Left lung (tissue), 10 donors: ENCODE data around the gene GSTM1. TPM values are rescaled to one million over a fixed set of nuclear protein-coding genes. Genes with fewer than 3 reads are reported as not detected.
"Not testable (repeated sequence)": the region's sequence is repeated elsewhere in the genome, so short reads cannot be mapped to it uniquely, and the experiment has no call there.

Experiments used
- ATAC-seq: fragments of 200-7000 bp; cut with Tn5 transposase; one replicate; pipeline ENCODE4 v1.9.1; 2020; ENCODE audit warnings: moderate library complexity
- DNase-seq, 4 donors: peaks; one replicate each; pipeline ENCODE4 v3.0.0-alpha.2; 2013 to 2020
- H3K27ac ChIP-seq, 2 donors: fragments of 200-600 bp; sonication (generic) in 1 of 2; one replicate each; pipeline versions ENCODE4 v1.5.0 to v1.8.0; 2020 to 2021
- H3K27me3 ChIP-seq, 2 donors: fragments of 200-600 bp; sonication (generic) in 1 of 2; one replicate each; pipeline versions ENCODE4 v1.5.0 to v1.8.0; 2020 to 2021
- H3K36me3 ChIP-seq, 2 donors: fragments of 200-600 bp; sonication (generic) in 1 of 2; one replicate each; pipeline versions ENCODE4 v1.5.0 to v1.8.0; 2020 to 2021
- H3K4me1 ChIP-seq, 2 donors: fragments of 200-600 bp; one replicate each; pipeline ENCODE4 v1.8.0; 2021
- H3K4me3 ChIP-seq, 2 donors: fragments of 200-600 bp; sonication (generic) in 1 of 2; one replicate each; pipeline versions ENCODE4 v1.5.0 to v1.8.0; 2020 to 2021; ENCODE audit warnings: mild to moderate bottlenecking in 1 of 2
- H3K9me3 ChIP-seq, 2 donors: fragments of 200-600 bp; sonication (generic) in 1 of 2; one replicate each; pipeline versions ENCODE4 v1.5.0 to v1.8.0; 2020 to 2021
- intact Hi-C, 2 donors: fragments of 100-400 bp; cut with DNase I; formaldehyde crosslinking; loops; one replicate each; pipeline versions ENCODE4 v1.11.2 to v1.14.2; 2022
- polyA plus RNA-seq, 6 donors: library from polyadenylated mRNA; unstranded; fragments of 120-200 nt; gene quantifications; one replicate each; pipeline ENCODE4 v1.2.1, GENCODE V29; 2013; ENCODE audit not compliant: insufficient read length in 6 of 6
- total RNA-seq, 2 donors: library from RNA; stranded (reverse); fragmentation: NEBNext Ultra II Directional; extraction: Animal tissue kit (Norgen Biotek cat#: 25700); gene quantifications; one replicate each; pipeline ENCODE4 v1.2.1, GENCODE V29; 2021
- TF ChIP-seq, protein P1 (sequence below), 2 donors: fragments of 200-600 bp; sonication (generic) in 1 of 2; IDR thresholded peaks; one replicate each; pipeline versions ENCODE4 v1.5.0 to v1.8.0; 2021; ENCODE audit warnings: antibody characterized with exemption in 2 of 2
- donor health status: DM: no; HTN: yes; CAD: no.
- donor health status: DM: no; HTN: no; CAD: no.

GSTM1 gene
- total and polyA plus RNA-seq, 8 donors, result 1.7 to 165 (median 96.2) TPM; not detected in 1

DNA sequence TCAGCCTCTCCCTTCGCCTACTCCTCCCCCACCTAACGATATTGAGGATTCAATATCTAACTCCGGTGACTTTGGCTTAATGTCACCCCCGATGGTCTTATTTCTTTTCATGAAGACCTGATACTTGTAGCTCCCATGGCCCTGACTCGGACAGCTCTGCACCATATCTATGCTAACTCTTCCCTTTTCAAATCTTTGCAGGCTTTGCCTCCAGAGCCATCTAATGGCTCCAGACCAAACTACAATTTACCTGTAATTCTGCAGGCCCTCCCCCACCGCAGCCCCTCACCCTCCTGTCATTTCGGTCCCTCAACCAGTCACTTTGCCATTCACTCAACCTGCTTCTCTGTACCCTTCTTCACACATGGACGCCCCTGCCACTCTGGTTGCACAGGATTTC lies 16.6 kb downstream of the GSTM1 start:
- ATAC-seq (no peak), DNase-seq (no peak)
- TF ChIP-seq, protein P1, sequence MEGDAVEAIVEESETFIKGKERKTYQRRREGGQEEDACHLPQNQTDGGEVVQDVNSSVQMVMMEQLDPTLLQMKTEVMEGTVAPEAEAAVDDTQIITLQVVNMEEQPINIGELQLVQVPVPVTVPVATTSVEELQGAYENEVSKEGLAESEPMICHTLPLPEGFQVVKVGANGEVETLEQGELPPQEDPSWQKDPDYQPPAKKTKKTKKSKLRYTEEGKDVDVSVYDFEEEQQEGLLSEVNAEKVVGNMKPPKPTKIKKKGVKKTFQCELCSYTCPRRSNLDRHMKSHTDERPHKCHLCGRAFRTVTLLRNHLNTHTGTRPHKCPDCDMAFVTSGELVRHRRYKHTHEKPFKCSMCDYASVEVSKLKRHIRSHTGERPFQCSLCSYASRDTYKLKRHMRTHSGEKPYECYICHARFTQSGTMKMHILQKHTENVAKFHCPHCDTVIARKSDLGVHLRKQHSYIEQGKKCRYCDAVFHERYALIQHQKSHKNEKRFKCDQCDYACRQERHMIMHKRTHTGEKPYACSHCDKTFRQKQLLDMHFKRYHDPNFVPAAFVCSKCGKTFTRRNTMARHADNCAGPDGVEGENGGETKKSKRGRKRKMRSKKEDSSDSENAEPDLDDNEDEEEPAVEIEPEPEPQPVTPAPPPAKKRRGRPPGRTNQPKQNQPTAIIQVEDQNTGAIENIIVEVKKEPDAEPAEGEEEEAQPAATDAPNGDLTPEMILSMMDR (IDR thresholded peaks at IDR 0.05), result no peak
- intact Hi-C loops, result no loop called here
- Histone ChIP-seq H3K36me3 (no peaks in the 10 kb centered on the region), H3K9me3 (peaks cover 0 to 16% of the 10 kb centered on the region in 2 donors), H3K4me3 (no peak overlapping the region), H3K27ac (no peak overlapping the region), H3K27me3 (no peaks in the 10 kb centered on the region), H3K4me1 (no peaks in the 10 kb centered on the region)

DNA sequence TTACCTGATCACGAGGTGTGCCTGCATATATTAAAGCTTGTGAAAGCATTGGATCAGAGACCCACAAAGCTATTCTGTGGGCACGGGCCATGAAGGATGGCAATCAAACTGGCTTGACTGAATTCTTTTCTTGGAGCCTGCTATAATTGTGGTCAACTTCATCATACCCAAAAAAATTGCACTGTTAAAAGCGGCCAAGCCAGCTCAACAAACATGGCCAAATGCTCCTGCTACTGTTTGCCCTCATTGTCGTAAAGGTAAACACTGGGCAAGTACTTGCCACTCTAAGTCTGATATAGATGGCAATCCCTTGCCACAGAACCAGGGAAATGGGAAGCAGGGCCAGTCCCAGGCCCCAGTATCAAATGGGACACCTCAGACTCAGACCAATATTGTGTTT lies 17.8 kb downstream of the GSTM1 start:
- no peak overlapping the region for H3K27ac ChIP-seq
- no peak overlapping the region for H3K4me3 ChIP-seq
- no peaks in the 10 kb centered on the region for H3K27me3 ChIP-seq
- intact Hi-C loops, result no loop called here
- H3K4me1 ChIP-seq, result no peaks in the 10 kb centered on the region
- DNase-seq (no peak), ATAC-seq (peak; percentile 30)
- H3K9me3 ChIP-seq, result peaks cover 0 to 22% of the 10 kb centered on the region in 2 donors
- TF ChIP-seq, protein P1 (IDR thresholded peaks at IDR 0.05), result no peak
- no peaks in the 10 kb centered on the region for H3K36me3 ChIP-seq

DNA sequence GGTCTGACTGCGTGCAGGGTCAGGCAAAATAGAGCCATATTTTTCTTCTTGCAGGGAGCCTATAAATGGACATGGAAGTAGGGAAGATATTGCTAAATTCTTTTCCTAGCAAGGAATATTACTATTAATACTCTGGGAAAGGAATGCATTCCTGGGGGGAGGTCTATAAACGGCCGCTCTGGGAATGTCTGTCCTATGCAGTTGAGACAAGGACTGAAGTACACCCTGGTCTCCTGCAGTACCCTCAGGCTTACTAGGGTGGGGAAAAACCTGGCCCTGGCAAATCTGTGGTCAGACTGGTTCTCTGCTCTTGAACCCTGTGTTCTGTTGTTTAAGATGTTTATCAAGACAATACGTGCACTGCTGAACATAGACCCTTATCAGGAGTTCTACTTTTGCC lies 21.3 kb downstream of the GSTM1 start:
- H3K27ac ChIP-seq, H3K36me3 ChIP-seq, intact Hi-C loops, H3K27me3 ChIP-seq, DNase-seq, H3K4me3 ChIP-seq, ATAC-seq, H3K4me1 ChIP-seq: not testable (repeated sequence)
- peaks cover 0 to 18% of the 10 kb centered on the region in 2 donors for H3K9me3 ChIP-seq

DNA sequence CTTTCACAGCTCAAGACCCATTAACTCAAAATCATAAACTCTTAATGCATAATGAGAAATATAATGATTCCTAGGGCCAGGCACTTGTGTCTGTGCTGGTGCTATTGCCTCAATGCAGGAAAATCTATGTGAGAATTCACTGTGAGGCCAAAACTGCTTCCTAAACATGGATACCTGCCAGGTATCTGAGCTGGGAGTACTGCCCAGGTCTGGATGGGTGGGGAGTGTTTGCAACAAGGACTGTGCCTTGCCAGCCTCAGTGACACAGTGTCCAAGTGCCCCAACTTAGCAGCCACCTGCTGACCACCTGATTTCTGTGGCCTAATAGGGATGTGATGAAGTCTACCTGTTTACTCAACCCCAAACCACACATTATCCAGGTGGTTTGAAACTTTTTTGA lies 22.2 kb downstream of the GSTM1 start:
- H3K4me3 ChIP-seq, H3K36me3 ChIP-seq, H3K4me1 ChIP-seq, ATAC-seq, DNase-seq, H3K27ac ChIP-seq, H3K27me3 ChIP-seq, intact Hi-C loops: not testable (repeated sequence)
- peaks cover 0 to 18% of the 10 kb centered on the region in 2 donors for H3K9me3 ChIP-seq

DNA sequence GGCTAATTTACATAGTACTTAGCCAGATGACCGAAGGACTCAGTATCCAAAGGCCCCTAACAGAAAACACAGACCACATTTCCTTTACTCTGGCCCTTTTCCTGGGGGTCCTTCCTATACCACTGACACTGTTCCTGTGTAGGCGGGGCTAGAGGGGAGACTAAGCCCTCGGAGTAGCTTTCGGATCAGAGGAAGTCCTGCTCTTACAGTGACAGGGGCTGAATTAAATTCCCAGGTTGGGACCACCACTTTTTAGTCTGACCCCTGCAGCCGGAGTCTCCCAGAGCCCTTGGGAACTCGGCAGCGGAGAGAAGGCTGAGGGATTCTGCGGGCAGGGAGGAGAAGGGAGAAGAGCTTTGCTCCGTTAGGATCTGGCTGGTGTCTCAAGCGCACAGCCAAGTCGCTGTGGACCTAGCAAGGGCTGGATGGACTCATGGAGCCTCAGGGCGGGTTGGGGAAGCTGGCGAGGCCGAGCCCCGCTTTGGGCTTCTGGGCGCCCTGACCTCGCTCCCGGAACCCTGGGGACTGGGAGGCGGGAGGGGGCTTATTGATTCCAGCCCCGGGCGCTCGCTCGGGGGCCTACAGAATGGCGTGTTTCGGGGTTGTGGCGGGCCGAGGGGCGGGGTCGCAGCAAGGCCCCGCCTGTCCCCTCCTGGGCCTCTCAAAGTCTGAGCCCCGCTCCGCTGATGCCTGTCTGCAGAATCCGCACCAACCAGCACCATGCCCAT lies 24.1 kb downstream of the GSTM1 start, which contains the start of gene GSTM5:
GSTM5 (plus strand) TSS at position 659 of the 728 bp plus-strand sequence; CDS start at position 721, 62 bp downstream.
- H3K4me3 ChIP-seq, result peak within 1 kb of the TSS; percentile 13 to 21
- DNase-seq, result peak; percentile 36 to 74 (median 62)
- ATAC-seq, result peak; percentile 86
- peaks cover 0 to 18% of the 10 kb centered on the region in 2 donors for H3K9me3 ChIP-seq
- H3K4me1 ChIP-seq, intact Hi-C loops, H3K27me3 ChIP-seq, H3K36me3 ChIP-seq: not testable (repeated sequence)
- H3K27ac ChIP-seq, result peak within 1 kb of the TSS; percentile 7 to 66

DNA sequence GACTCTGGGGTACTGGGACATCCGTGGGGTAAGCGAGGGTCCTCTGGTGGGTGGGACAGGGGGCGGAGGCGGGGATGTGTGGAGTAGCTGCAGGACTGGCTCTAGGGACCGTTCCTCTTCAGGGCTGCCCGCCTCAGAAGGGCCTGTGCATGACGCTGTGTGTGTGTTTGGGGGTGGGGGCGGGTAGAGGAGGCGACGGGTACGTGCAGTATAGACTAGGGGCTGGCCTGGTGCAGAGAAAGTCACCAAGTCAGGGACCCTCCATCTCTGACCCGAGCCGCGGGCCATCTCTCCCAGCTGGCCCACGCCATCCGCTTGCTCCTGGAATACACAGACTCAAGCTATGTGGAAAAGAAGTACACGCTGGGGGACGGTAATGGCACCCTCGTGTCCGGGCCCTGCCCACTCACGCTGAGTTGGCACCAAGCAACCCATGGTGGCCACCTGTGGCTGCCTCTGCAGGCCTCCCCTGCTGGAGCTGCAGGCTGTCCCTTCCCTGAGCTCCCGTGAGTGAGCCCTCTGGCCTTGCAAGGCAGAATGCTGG lies 24.8 kb downstream of the GSTM1 start:
- Histone ChIP-seq H3K4me1 (no peaks in the 10 kb centered on the region), H3K9me3 (peaks cover 0 to 18% of the 10 kb centered on the region in 2 donors), H3K4me3 (peak overlapping the region; percentile 13 to 21), H3K27ac (no peak overlapping the region), H3K27me3 (peaks cover 0 to 7% of the 10 kb centered on the region in 2 donors), H3K36me3 (no peaks in the 10 kb centered on the region)
- TF ChIP-seq, protein P1 (IDR thresholded peaks at IDR 0.05), result no peak
- DNase-seq (peak in 1 of 4 donors; percentile 47), ATAC-seq (peak; percentile 55)
- intact Hi-C loops, result no loop called here
